Measurements from ENCODE around the gene FAM227B.
"Not testable (repeated sequence)": the region's sequence is repeated elsewhere in the genome, so short reads cannot be mapped to it uniquely, and the experiment has no call there.

Gene FAM227B

DNA sequence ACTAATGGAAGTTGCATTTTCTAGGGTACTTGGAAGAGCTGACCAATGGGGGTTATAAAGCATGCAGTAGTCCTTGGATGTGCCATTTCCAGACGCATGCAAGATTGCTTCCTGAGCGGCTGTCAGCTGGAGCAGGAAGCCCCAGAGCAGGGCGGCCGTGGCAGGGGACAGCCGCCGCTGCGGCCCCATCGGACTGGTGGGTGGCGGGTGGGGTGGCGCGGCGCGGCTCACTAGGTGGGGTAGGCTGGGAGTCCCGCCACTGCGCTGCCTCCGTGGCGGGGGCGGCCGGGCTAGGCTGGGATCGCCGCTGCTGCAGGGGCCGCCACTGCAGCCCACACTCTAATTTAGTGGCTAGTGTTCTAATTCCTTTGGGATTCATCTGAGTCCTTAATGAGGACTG, 254.1 kb downstream of the FAM227B start:
- Histone ChIP-seq H3K9ac (ENCODE audit: low read length) (no peak overlapping the region), H3K27ac (ENCODE audit: low read depth, low read length) (no peak overlapping the region), H3K4me3 (ENCODE audit: low read depth in 1 of 2, low read length in 2 of 2) (no peak overlapping the region), H3K36me3 (ENCODE audit: insufficient read depth, low read length) (no peaks in the 10 kb centered on the region), H3K9me3 (ENCODE audit: low read length) (no peaks in the 10 kb centered on the region), H3K4me1 (ENCODE audit: insufficient read depth, low read length) (no peaks in the 10 kb centered on the region), H3K27me3 (ENCODE audit: control insufficient read depth in 1 of 2, insufficient read depth in 2 of 2, low read length in 2 of 2) (no peaks in the 10 kb centered on the region)

DNA sequence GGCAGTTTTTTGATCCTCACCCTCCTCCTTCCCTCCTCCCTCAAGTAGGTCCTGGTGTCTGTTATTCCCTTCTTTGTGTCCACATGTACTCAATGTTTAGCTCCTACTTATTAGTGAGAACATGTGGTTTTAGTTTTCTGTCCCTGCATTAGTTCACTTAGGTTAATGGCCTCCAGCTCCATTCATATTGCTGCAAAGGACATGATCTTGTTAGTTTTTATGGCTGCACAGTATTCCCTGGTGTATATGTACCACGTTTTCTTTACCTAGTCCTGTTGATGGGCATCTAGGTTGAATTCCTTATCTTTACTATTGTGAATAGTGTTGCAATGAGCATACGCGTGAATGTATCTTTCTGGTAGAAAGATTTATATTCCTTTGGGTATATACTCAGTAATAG, 259.2 kb downstream of the FAM227B start:
- no peaks in the 10 kb centered on the region for H3K4me1 ChIP-seq (ENCODE audit: insufficient read depth, low read length)
- no peak overlapping the region for H3K4me3 ChIP-seq (ENCODE audit: low read depth in 1 of 2, low read length in 2 of 2)
- H3K27ac ChIP-seq (ENCODE audit: low read depth, low read length) = no peak overlapping the region
- no peaks in the 10 kb centered on the region for H3K9me3 ChIP-seq (ENCODE audit: low read length)
- no peaks in the 10 kb centered on the region for H3K27me3 ChIP-seq (ENCODE audit: control insufficient read depth in 1 of 2, insufficient read depth in 2 of 2, low read length in 2 of 2)
- no peaks in the 10 kb centered on the region for H3K36me3 ChIP-seq (ENCODE audit: insufficient read depth, low read length)
- H3K9ac ChIP-seq (ENCODE audit: low read length) = no peak overlapping the region

DNA sequence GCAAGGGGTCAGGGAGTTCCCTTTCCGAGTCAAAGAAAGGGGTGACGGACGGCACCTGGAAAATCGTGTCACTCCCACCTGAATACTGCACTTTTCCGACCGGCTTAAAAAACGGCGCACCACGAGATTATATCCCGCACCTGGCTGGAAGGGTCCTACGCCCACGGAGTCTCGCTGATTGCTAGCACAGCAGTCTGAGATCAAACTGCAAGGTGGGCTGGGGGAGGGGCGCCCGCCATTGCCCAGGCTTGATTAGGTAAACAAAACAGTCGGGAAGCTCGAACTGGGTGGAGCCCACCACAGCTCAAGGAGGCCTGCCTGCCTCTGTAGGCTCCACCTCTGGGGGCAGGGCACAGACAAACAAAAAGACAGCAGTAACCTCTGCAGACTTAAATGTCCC, 266.2 kb downstream of the FAM227B start:
- H3K36me3 ChIP-seq (ENCODE audit: insufficient read depth, low read length); H3K9ac ChIP-seq (ENCODE audit: low read length); H3K4me3 ChIP-seq (ENCODE audit: low read depth in 1 of 2, low read length in 2 of 2); H3K27me3 ChIP-seq (ENCODE audit: control insufficient read depth in 1 of 2, insufficient read depth in 2 of 2, low read length in 2 of 2); H3K9me3 ChIP-seq (ENCODE audit: low read length); H3K4me1 ChIP-seq (ENCODE audit: insufficient read depth, low read length); H3K27ac ChIP-seq (ENCODE audit: low read depth, low read length): not testable (repeated sequence)

DNA sequence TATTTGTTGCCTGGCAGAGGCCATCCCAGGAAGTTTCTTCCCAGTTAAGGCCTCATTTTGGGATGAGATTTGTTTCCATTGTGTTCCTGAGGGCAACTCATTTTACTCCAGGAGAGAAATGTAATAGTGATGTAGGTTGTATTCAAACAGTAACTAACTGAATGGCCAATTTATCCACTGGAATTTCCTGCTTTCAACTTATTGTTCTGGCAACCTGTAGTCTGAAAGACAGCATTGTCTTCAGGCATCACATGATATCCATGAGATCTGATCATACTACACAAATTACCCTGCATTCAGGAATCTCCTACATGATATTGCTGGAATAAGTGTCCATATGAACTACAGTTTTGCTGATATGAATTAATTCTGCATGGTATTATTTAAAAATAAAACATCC, 277.1 kb downstream of the FAM227B start:
- no peak overlapping the region for H3K4me3 ChIP-seq (ENCODE audit: low read depth in 1 of 2, low read length in 2 of 2)
- no peaks in the 10 kb centered on the region for H3K4me1 ChIP-seq (ENCODE audit: insufficient read depth, low read length)
- H3K27me3 ChIP-seq (ENCODE audit: control insufficient read depth in 1 of 2, insufficient read depth in 2 of 2, low read length in 2 of 2) = no peaks in the 10 kb centered on the region
- no peaks in the 10 kb centered on the region for H3K36me3 ChIP-seq (ENCODE audit: insufficient read depth, low read length)
- H3K9me3 ChIP-seq (ENCODE audit: low read length) = no peaks in the 10 kb centered on the region
- no peak overlapping the region for H3K9ac ChIP-seq (ENCODE audit: low read length)
- H3K27ac ChIP-seq (ENCODE audit: low read depth, low read length) = no peak overlapping the region

DNA sequence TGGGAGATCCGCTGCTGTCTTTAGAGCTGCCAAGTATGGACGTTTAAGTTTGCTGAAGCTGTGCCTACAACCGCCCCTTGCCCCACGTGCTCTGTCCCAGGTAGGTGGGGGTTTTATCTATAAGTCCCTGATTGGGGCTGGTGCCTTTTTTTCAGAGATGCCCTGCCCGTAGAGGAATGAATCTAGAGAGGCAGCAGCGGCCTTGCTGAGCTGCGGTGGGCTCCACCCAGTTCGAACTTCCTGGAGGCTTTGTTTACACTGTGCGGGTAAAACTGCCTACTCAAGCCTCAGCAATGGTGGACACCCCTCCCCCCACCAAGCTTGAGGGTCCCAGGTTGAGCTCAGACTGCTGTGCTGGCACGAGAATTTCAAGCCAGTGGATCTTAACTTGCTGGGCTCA, 281.0 kb downstream of the FAM227B start:
- Histone ChIP-seq H3K9ac (ENCODE audit: low read length) (no peak overlapping the region), H3K36me3 (ENCODE audit: insufficient read depth, low read length) (no peaks in the 10 kb centered on the region), H3K27me3 (ENCODE audit: control insufficient read depth in 1 of 2, insufficient read depth in 2 of 2, low read length in 2 of 2) (no peaks in the 10 kb centered on the region), H3K27ac (ENCODE audit: low read depth, low read length) (no peak overlapping the region), H3K9me3 (ENCODE audit: low read length) (no peaks in the 10 kb centered on the region), H3K4me1 (ENCODE audit: insufficient read depth, low read length) (no peaks in the 10 kb centered on the region), H3K4me3 (ENCODE audit: low read depth in 1 of 2, low read length in 2 of 2) (no peak overlapping the region)

DNA sequence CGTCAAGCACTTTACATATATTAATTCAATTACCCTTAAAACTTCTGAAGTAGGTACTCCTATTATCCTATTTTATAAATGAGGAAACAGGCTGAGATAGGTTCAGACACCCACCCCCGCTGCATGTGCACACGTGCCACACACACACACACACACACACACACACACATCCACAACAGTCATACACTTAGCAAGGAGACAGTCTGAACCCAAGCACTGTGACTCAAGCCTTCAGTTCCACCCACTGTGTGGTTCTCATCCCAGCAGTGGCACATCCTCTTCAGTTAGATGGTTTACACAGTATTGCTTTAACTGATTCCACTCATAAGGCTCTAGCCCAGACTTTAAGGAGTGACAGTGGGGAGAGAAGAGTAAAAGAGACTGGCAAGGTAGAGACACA, 288.7 kb downstream of the FAM227B start:
- Histone ChIP-seq H3K9me3 (ENCODE audit: low read length) (no peaks in the 10 kb centered on the region), H3K27me3 (ENCODE audit: control insufficient read depth in 1 of 2, insufficient read depth in 2 of 2, low read length in 2 of 2) (no peaks in the 10 kb centered on the region), H3K4me1 (ENCODE audit: insufficient read depth, low read length) (no peaks in the 10 kb centered on the region), H3K4me3 (ENCODE audit: low read depth in 1 of 2, low read length in 2 of 2) (no peak overlapping the region), H3K9ac (ENCODE audit: low read length) (no peak overlapping the region), H3K27ac (ENCODE audit: low read depth, low read length) (no peak overlapping the region), H3K36me3 (ENCODE audit: insufficient read depth, low read length) (no peaks in the 10 kb centered on the region)

DNA sequence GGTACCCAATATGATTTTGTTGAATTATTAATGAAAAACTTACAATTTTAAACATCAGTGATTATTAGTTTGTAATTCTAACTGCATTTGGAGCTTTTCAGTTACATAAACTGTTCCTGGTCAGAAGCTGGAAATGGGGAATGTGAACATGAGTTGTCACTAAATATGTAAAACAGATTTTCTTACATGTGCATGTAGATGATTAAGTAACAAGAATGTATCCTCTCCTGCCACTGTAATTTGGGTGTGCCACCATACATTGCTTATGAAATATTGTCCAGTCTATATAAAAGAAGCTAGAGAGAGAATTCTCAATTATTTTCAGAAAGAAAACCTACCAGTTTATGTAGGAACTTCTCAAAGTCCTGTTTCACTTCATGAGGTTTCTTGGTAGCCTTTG, 289.2 kb downstream of the FAM227B start:
- no peak overlapping the region for H3K27ac ChIP-seq (ENCODE audit: low read depth, low read length)
- H3K9me3 ChIP-seq (ENCODE audit: low read length) = no peaks in the 10 kb centered on the region

DNA sequence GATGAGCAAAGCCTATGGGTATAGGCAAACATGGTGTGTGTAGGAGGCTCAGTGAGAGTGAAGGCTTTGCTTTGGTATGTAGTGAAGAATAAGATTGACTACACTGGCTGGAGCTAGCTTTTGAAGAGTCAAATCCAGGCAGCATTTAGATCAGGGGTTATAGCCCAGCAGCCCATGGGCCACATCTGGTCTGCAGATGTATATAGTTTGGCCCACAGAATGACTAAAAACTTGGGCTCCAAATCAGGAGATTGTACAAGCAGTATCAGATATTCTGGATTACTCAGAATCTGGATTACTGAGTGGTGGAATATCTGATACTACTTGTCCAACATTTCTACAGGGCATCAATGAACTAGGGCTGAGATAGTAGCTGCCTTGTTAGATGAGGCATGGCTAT, 290.5 kb downstream of the FAM227B start:
- Histone ChIP-seq H3K27me3 (ENCODE audit: control insufficient read depth in 1 of 2, insufficient read depth in 2 of 2, low read length in 2 of 2) (no peaks in the 10 kb centered on the region), H3K4me3 (ENCODE audit: low read depth in 1 of 2, low read length in 2 of 2) (no peak overlapping the region), H3K9ac (ENCODE audit: low read length) (no peak overlapping the region), H3K27ac (ENCODE audit: low read depth, low read length) (no peak overlapping the region), H3K9me3 (ENCODE audit: low read length) (no peaks in the 10 kb centered on the region), H3K4me1 (ENCODE audit: insufficient read depth, low read length) (no peaks in the 10 kb centered on the region), H3K36me3 (ENCODE audit: insufficient read depth, low read length) (no peaks in the 10 kb centered on the region)

More for the DNA sequence above, 289.2 kb downstream of the FAM227B start:
- no peaks in the 10 kb centered on the region for H3K27me3 ChIP-seq (ENCODE audit: control insufficient read depth in 1 of 2, insufficient read depth in 2 of 2, low read length in 2 of 2)
- H3K4me3 ChIP-seq (ENCODE audit: low read depth in 1 of 2, low read length in 2 of 2) = no peak overlapping the region
- no peak overlapping the region for H3K9ac ChIP-seq (ENCODE audit: low read length)
- H3K36me3 ChIP-seq (ENCODE audit: insufficient read depth, low read length) = no peaks in the 10 kb centered on the region
- H3K4me1 ChIP-seq (ENCODE audit: insufficient read depth, low read length) = no peaks in the 10 kb centered on the region

DNA sequence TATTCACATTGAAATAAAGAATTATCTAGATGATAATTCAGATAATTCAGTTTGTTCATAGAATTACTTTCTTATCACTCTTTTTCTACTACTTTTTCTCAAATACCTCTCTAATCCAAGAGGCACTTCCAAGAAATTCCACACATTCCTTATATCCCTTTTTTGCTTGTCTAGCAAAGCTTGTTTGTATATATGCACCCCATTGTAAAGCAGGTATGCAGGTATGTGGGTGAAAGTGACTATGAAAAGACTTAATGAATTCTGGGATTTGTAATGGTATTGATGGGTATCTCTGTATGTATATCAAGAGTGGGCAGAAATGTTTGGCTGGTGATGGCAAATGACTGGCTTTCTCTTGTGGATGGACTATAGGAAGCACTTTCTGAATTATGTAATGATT, 291.7 kb downstream of the FAM227B start:
- Histone ChIP-seq H3K27ac (ENCODE audit: low read depth, low read length) (no peak overlapping the region), H3K9me3 (ENCODE audit: low read length) (no peaks in the 10 kb centered on the region), H3K9ac (ENCODE audit: low read length) (no peak overlapping the region), H3K36me3 (ENCODE audit: insufficient read depth, low read length) (no peaks in the 10 kb centered on the region), H3K4me3 (ENCODE audit: low read depth in 1 of 2, low read length in 2 of 2) (no peak overlapping the region), H3K4me1 (ENCODE audit: insufficient read depth, low read length) (no peaks in the 10 kb centered on the region), H3K27me3 (ENCODE audit: control insufficient read depth in 1 of 2, insufficient read depth in 2 of 2, low read length in 2 of 2) (no peaks in the 10 kb centered on the region)

DNA sequence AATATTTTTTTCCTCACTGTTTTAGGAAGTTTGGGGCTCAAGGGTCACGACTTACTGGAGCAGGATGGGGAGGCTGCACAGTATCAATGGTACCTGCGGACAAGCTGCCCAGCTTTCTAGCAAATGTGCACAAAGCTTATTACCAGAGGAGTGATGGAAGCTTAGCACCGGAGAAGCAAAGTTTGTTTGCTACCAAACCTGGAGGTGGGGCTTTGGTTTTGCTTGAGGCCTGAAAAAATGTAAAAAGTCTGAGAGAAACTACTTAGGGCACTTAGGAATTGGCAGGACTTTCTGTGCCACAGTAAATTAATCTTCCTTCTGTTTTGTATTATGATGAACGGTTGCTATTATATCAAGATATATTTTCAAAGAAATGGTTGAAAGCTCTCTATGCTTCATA, 292.7 kb downstream of the FAM227B start:
- Histone ChIP-seq H3K27ac (ENCODE audit: low read depth, low read length) (no peak overlapping the region), H3K9me3 (ENCODE audit: low read length) (no peaks in the 10 kb centered on the region), H3K4me3 (ENCODE audit: low read depth in 1 of 2, low read length in 2 of 2) (no peak overlapping the region), H3K27me3 (ENCODE audit: control insufficient read depth in 1 of 2, insufficient read depth in 2 of 2, low read length in 2 of 2) (no peaks in the 10 kb centered on the region), H3K36me3 (ENCODE audit: insufficient read depth, low read length) (no peaks in the 10 kb centered on the region), H3K4me1 (ENCODE audit: insufficient read depth, low read length) (no peaks in the 10 kb centered on the region), H3K9ac (ENCODE audit: low read length) (no peak overlapping the region)

DNA sequence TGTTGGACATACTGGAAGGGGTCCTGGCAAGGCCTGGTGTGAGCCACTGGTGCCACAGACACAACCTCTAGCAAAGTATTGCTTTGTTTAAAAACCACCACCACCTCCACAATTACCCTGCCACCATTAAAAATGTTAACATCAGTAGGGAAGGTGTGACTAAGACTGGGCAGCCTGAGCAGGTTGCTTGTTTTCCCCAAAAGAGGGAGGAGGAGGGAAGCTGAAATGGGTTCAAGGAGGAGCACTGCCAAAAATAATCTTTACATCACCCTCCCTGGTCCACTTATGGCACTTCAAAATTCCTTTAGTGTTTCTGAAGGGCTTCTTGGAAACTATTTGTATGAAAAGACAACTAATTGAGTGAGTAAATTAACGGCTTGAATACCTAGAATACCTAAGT, 297.4 kb downstream of the FAM227B start:
- no peak overlapping the region for H3K4me3 ChIP-seq (ENCODE audit: low read depth in 1 of 2, low read length in 2 of 2)
- no peak overlapping the region for H3K27ac ChIP-seq (ENCODE audit: low read depth, low read length)
- H3K9me3 ChIP-seq (ENCODE audit: low read length) = no peaks in the 10 kb centered on the region
- no peaks in the 10 kb centered on the region for H3K27me3 ChIP-seq (ENCODE audit: control insufficient read depth in 1 of 2, insufficient read depth in 2 of 2, low read length in 2 of 2)
- peaks cover 15% of the 10 kb centered on the region for H3K36me3 ChIP-seq (ENCODE audit: insufficient read depth, low read length)
- no peaks in the 10 kb centered on the region for H3K4me1 ChIP-seq (ENCODE audit: insufficient read depth, low read length)
- no peak overlapping the region for H3K9ac ChIP-seq (ENCODE audit: low read length)

DNA sequence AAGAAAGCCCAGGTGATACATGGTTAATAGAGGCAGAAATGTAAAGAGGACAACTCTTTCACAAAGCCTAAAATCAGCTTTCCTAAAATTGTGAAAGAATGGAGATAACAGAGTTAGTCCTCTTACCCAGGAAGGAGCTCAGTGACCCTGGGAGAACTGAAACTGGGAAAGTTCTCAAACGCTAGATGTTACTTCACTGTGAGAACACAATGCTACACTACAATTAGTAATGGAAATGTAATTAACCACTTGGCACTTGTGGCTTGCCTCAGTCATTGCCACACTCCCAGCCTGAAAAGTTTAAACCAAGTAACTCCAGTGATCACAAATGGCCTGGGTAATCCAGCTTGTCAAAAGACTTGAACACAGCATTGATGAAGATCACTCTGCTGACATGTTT, 300.3 kb downstream of the FAM227B start:
- Histone ChIP-seq H3K9ac (ENCODE audit: low read length) (no peak overlapping the region), H3K27me3 (ENCODE audit: control insufficient read depth in 1 of 2, insufficient read depth in 2 of 2, low read length in 2 of 2) (no peaks in the 10 kb centered on the region), H3K4me1 (ENCODE audit: insufficient read depth, low read length) (peaks cover 3% of the 10 kb centered on the region), H3K9me3 (ENCODE audit: low read length) (no peaks in the 10 kb centered on the region), H3K4me3 (ENCODE audit: low read depth in 1 of 2, low read length in 2 of 2) (no peak overlapping the region), H3K27ac (ENCODE audit: low read depth, low read length) (no peak overlapping the region), H3K36me3 (ENCODE audit: insufficient read depth, low read length) (peaks cover 15% of the 10 kb centered on the region)

All from muscle layer of colon (tissue), 2 donors.